ENCODE data around the gene DISC1.

DNA sequence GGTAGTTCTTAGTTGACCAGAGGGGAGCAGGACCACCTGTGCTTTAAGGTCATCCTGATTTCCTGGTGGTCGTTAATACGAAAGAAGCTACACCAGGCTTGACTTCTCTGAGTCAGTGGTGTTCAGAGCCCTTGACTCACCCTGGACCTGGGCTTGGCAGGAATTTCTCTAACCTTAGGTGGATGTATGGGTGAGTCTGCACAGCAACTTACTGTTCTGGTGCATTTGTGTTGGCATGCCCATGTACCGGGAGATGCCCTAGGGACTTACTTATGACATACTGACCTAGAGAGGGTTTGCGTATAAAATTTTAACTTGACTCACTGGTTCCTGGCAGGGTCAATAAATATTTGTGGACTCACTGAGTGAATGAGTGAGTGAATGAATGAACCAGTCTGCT, 304.6 kb downstream of the DISC1 start:
- TF ChIP-seq, protein P1, sequence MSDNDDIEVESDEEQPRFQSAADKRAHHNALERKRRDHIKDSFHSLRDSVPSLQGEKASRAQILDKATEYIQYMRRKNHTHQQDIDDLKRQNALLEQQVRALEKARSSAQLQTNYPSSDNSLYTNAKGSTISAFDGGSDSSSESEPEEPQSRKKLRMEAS (IDR thresholded peaks at IDR 0.05) = no peak
- TF ChIP-seq REST (IDR thresholded peaks at IDR 0.05; ENCODE audit: low read depth) (no peak), FOXM1 (IDR thresholded peaks at IDR 0.05; ENCODE audit: borderline replicate concordance, low read depth) (no peak), EGR1 (IDR thresholded peaks at IDR 0.05) (no peak), YY1 (IDR thresholded peaks at IDR 0.05; ENCODE audit: low read depth) (no peak), ZBTB7A (IDR thresholded peaks at IDR 0.05; ENCODE audit: low read depth) (no peak), NFIC (IDR thresholded peaks at IDR 0.05) (no peak), EP300 (IDR thresholded peaks at IDR 0.05; ENCODE audit: borderline replicate concordance) (no peak)

Data from Ishikawa (cell line).